ENCODE results near the gene LSAMP. TPM values are rescaled to one million over a fixed set of nuclear protein-coding genes. Genes with fewer than 3 reads are reported as not detected.

The LSAMP gene
- total RNA-seq, 4 donors from 2014 or later: 1.9 to 19.7 (median 2.8) TPM

DNA sequence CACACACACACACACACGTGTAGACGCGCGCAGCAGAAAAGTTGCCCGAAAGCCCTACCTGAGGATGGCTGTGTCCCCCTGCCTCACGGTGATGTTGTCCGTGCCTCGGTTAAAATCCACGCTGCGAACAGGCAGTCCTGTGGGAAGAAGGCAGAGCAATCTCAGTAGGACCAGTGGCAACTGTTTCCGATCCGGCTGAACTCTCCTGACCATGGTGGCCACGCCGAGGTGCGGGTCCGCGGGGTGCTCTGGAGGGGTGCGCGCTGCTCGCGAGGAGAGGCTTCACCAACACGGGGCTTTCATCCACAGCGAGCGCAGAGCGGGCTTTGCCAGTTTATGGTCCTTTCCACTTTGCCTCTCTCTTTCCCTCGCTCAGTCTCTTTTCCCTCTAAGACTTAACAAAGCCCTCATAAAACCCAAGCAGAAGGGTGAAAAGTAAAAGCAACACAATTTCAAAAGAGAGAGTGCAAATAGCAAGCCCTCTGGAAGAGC lies 422 bp downstream of the LSAMP start:
- TF ChIP-seq CTCF (IDR thresholded peaks at IDR 0.05): no peak
- ATAC-seq (ENCODE audit: low FRiP score): peak; percentile 60
- no peak for DNase-seq (ENCODE audit: low spot score)

DNA sequence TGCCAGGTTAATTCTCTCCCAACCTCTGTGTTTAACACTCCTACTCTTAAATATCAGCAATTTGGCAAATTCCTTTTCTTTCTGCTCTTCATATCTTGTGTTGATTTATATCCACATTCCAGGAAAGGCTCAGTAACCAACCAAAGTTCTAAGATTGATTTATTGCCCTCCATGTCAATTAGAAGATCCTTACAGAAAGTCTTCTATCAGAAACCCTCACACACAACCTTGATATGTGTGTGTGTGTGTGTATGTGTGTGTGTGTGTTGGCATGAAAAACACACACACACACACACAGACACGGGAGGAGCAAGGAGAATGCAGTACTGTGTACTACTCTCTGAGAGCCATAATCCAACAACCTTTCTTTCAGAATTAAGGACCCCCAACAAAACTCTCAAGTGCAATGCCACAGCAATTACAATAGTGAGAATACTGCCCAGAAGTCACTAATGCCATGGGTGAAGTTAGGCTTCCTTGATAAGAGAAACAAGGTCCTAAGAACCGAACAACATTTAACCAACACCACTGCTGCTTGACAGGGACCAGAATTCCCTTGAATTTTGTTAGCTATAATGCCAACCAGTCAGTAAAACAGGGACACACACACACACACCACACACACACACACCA lies 1.1 kb downstream of the LSAMP start:
- ATAC-seq (ENCODE audit: low FRiP score): no peak
- DNase-seq (ENCODE audit: low spot score): no peak

DNA sequence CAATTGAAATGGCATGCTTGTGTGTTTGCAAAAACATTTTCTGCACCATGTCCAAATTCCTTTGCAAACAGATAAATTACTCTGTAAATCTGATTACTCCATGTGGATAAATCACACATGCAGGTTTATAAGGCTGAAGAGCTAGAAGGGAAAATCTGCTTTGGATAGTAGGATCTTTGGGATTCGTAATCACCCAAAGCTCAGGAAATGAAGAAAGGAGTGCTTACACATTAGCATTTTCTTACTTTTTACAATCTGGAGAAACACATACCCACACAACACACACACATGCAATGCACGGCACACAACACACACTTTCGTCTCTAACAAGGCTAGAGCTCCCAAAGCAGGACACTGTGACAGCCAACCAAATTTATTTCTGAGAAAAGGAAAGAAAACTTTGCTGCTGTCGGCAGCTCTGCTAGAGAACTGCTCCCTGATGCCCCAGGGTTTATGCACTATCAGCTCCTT lies 2.1 kb downstream of the LSAMP start:
- DNase-seq (ENCODE audit: low spot score) (no peak), ATAC-seq (ENCODE audit: low FRiP score) (no peak)
- TF ChIP-seq CTCF (IDR thresholded peaks at IDR 0.05): no peak

More for the DNA sequence above, 1.1 kb downstream of the LSAMP start:
- TF ChIP-seq CTCF (IDR thresholded peaks at IDR 0.05): no peak

GRCh38 chr3:116442331-116443021 lies 2.8 kb downstream of the LSAMP start:
- no peak for TF ChIP-seq CTCF (IDR thresholded peaks at IDR 0.05)
- no peak for ATAC-seq (ENCODE audit: low FRiP score)
- DNase-seq (ENCODE audit: low spot score): no peak

- DNase-seq (ENCODE audit: low spot score): no peak
These were observed 3.6 kb downstream of the LSAMP start for GRCh38 chr3:116441652-116442051.

GRCh38 chr3:116440196-116440595 lies 5.1 kb downstream of the LSAMP start:
- TF ChIP-seq CTCF (IDR thresholded peaks at IDR 0.05): no peak
- ATAC-seq (ENCODE audit: low FRiP score) (no peak), DNase-seq (ENCODE audit: low spot score) (no peak)

More at GRCh38 chr3:116441652-116442051, 3.6 kb downstream of the LSAMP start:
- TF ChIP-seq CTCF (IDR thresholded peaks at IDR 0.05): no peak
- ATAC-seq (ENCODE audit: low FRiP score): no peak
